Endodermal cell (in vitro differentiated cells): ENCODE measurements around the gene NDST3. TPM values are rescaled to one million over a fixed set of nuclear protein-coding genes. Genes with fewer than 3 reads are reported as not detected.

ENCODE experiments used
- DNase-seq: peaks from one replicate; pipeline ENCODE4 v3.0.0-alpha.2; 2017
- H3K27ac ChIP-seq: 2 replicates; pipeline ENCODE4 v1.5.1; 2013; ENCODE audit warnings: mild to moderate bottlenecking, low read depth, low read length, moderate library complexity
- H3K27me3 ChIP-seq: 2 replicates; pipeline ENCODE4 v1.6.1; 2013; ENCODE audit warnings: mild to moderate bottlenecking, low read length, moderate library complexity; ENCODE audit not compliant: insufficient read depth, control insufficient read depth, poor library complexity, severe bottlenecking
- H3K36me3 ChIP-seq: 2 replicates; pipeline ENCODE4 v1.7.0; 2013; ENCODE audit warnings: mild to moderate bottlenecking, low read length, moderate library complexity; ENCODE audit not compliant: control insufficient read depth, insufficient read depth
- H3K4me1 ChIP-seq: one replicate; pipeline ENCODE4 v1.7.0; 2013; ENCODE audit warnings: low read length; ENCODE audit not compliant: control insufficient read depth, insufficient read depth
- H3K4me3 ChIP-seq: 2 replicates; pipeline ENCODE4 v1.5.1; 2013; ENCODE audit warnings: mild to moderate bottlenecking, low read length, moderate library complexity
- H3K9ac ChIP-seq: 2 replicates; pipeline ENCODE4 v1.6.1; 2013; ENCODE audit warnings: mild to moderate bottlenecking, low read length, moderate library complexity; ENCODE audit not compliant: poor library complexity, severe bottlenecking; ENCODE audit errors: extremely low read depth
- H3K9me3 ChIP-seq: 2 replicates; pipeline ENCODE4 v1.6.1; 2013; ENCODE audit warnings: mild to moderate bottlenecking, low read length, moderate library complexity; ENCODE audit not compliant: control insufficient read depth
- H3K27ac Mint-ChIP-seq: 2 replicates; pipeline ENCODE4 v1.8.0; 2020; ENCODE audit warnings: mixed read lengths
- H3K27me3 Mint-ChIP-seq: 2 replicates; pipeline ENCODE4 v1.8.0; 2021; ENCODE audit warnings: mild to moderate bottlenecking, mixed read lengths; ENCODE audit not compliant: insufficient read depth
- H3K36me3 Mint-ChIP-seq: 2 replicates; pipeline ENCODE4 v1.8.0; 2020; ENCODE audit warnings: low read depth, mixed read lengths
- H3K4me1 Mint-ChIP-seq: 2 replicates; pipeline ENCODE4 v1.8.0; 2020; ENCODE audit warnings: mixed read lengths
- H3K4me3 Mint-ChIP-seq: 2 replicates; pipeline ENCODE4 v1.8.0; 2020; ENCODE audit warnings: mild to moderate bottlenecking, moderate library complexity, mixed read lengths
- H3K9me3 Mint-ChIP-seq: 2 replicates; pipeline ENCODE4 v1.8.0; 2020; ENCODE audit warnings: mild to moderate bottlenecking, mixed read lengths
- WGBS, 2 experiments: methylation state at CpG; one replicate each; pipeline versions ENCODE4 v1.1.5 to v1.1.7; 2013; ENCODE audit warnings: missing lambda C conversion rate in 2 of 2, mixed read lengths in 1 of 2; ENCODE audit not compliant: insufficient coverage in 1 of 2, insufficient read length in 1 of 2; 5-methylcytosine and 5-hydroxymethylcytosine counted together
- total RNA-seq, 2 donors: library from RNA; stranded (reverse); fragmentation: NEBNext Ultra II Directional in 1 of 2; extraction: Animal tissue kit (Norgen Biotek cat#: 25700) in 1 of 2; gene quantifications; 2 replicates in 1 of 2; 3 replicates in 1 of 2; pipeline ENCODE4 v1.2.1, GENCODE V29; 2021
- TF ChIP-seq, protein P1 (sequence below): fragments of 200-600 bp; sonication (generic); conservative IDR thresholded peaks from 2 replicates; pipeline ENCODE4 v1.5.0; 2021; ENCODE audit warnings: antibody characterized with exemption, mild to moderate bottlenecking

NDST3 gene
- total RNA-seq, 2 donors from 2014 or later = 0.62 to 0.71 TPM

GRCh38 chr4:118085700-118086099 is 51.4 kb downstream of the NDST3 start:
- H3K9me3 ChIP-seq = no peaks in the 10 kb centered on the region
- no peak overlapping the region for H3K9ac ChIP-seq
- WGBS, 2 experiments = 65 to 82% methylated on average over 4 of the region's 4 CpGs
- TF ChIP-seq, protein P1, sequence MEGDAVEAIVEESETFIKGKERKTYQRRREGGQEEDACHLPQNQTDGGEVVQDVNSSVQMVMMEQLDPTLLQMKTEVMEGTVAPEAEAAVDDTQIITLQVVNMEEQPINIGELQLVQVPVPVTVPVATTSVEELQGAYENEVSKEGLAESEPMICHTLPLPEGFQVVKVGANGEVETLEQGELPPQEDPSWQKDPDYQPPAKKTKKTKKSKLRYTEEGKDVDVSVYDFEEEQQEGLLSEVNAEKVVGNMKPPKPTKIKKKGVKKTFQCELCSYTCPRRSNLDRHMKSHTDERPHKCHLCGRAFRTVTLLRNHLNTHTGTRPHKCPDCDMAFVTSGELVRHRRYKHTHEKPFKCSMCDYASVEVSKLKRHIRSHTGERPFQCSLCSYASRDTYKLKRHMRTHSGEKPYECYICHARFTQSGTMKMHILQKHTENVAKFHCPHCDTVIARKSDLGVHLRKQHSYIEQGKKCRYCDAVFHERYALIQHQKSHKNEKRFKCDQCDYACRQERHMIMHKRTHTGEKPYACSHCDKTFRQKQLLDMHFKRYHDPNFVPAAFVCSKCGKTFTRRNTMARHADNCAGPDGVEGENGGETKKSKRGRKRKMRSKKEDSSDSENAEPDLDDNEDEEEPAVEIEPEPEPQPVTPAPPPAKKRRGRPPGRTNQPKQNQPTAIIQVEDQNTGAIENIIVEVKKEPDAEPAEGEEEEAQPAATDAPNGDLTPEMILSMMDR = no peak
- H3K4me3 ChIP-seq = no peak overlapping the region
- Mint-ChIP-seq H3K27me3 (no peaks in the 10 kb centered on the region), H3K36me3 (no peaks in the 10 kb centered on the region), H3K4me3 (no peak overlapping the region), H3K4me1 (peaks cover 12% of the 10 kb centered on the region), H3K27ac (no peak overlapping the region), H3K9me3 (no peaks in the 10 kb centered on the region)
- H3K4me1 ChIP-seq = no peaks in the 10 kb centered on the region
- no peaks in the 10 kb centered on the region for H3K36me3 ChIP-seq
- peak overlapping the region; percentile 54 for H3K27ac ChIP-seq
- H3K27me3 ChIP-seq = no peaks in the 10 kb centered on the region
- no peak for DNase-seq

GRCh38 chr4:118086344-118086743 is 52.1 kb downstream of the NDST3 start:
- Histone ChIP-seq H3K4me3 (no peak overlapping the region), H3K4me1 (no peaks in the 10 kb centered on the region), H3K27me3 (no peaks in the 10 kb centered on the region), H3K9me3 (no peaks in the 10 kb centered on the region), H3K9ac (no peak overlapping the region), H3K36me3 (no peaks in the 10 kb centered on the region), H3K27ac (peak overlapping the region; percentile 54)
- Mint-ChIP-seq H3K27me3 (no peaks in the 10 kb centered on the region), H3K36me3 (no peaks in the 10 kb centered on the region), H3K4me3 (no peak overlapping the region), H3K4me1 (peaks cover 12% of the 10 kb centered on the region), H3K9me3 (no peaks in the 10 kb centered on the region), H3K27ac (no peak overlapping the region)
- WGBS, 2 experiments = 36 to 75% methylated on average over 1 to 3 of the region's 3 CpGs
- TF ChIP-seq, protein P1 = no peak
- DNase-seq = peak; percentile 61

- Histone ChIP-seq H3K9me3 (no peaks in the 10 kb centered on the region), H3K36me3 (no peaks in the 10 kb centered on the region), H3K27me3 (no peaks in the 10 kb centered on the region), H3K4me3 (no peak overlapping the region), H3K27ac (no peak overlapping the region), H3K9ac (no peak overlapping the region), H3K4me1 (no peaks in the 10 kb centered on the region)
- no peak overlapping the region for H3K27ac Mint-ChIP-seq
- peaks cover 9% of the 10 kb centered on the region for H3K4me1 Mint-ChIP-seq
- no peaks in the 10 kb centered on the region for H3K36me3 Mint-ChIP-seq
- no peaks in the 10 kb centered on the region for H3K9me3 Mint-ChIP-seq
- TF ChIP-seq, protein P1 = no peak
- DNase-seq = no peak
- H3K4me3 Mint-ChIP-seq = no peak overlapping the region
- no peaks in the 10 kb centered on the region for H3K27me3 Mint-ChIP-seq
Observed at GRCh38 chr4:118087366-118087765, 53.1 kb downstream of the NDST3 start.
